Peyer's patch (tissue), 4 donors: ENCODE results near the gene TOB2. TPM values are rescaled to one million over a fixed set of nuclear protein-coding genes. Genes with fewer than 3 reads are reported as not detected.

Source experiments
- DNase-seq, 3 donors: peaks; one replicate each; pipeline ENCODE4 v3.0.0-alpha.2; 2017 to 2019
- H3K27ac ChIP-seq, 4 donors: fragments of 200-600 bp; sonication (generic); one replicate each; pipeline ENCODE4 v1.5.1; 2016 to 2019
- H3K27me3 ChIP-seq, 2 donors: fragments of 200-600 bp; sonication (generic); one replicate each; pipeline ENCODE4 v1.5.1; 2019
- H3K36me3 ChIP-seq, 3 donors: fragments of 200-600 bp; sonication (generic); one replicate each; pipeline ENCODE4 v1.5.1; 2016 to 2019
- H3K4me1 ChIP-seq, 4 donors: fragments of 200-600 bp; sonication (generic); one replicate each; pipeline ENCODE4 v1.5.1; 2016 to 2019
- H3K4me3 ChIP-seq, 4 donors: fragments of 200-600 bp; sonication (generic); 1 replicate in 3 of 4; 2 replicates in 1 of 4; pipeline ENCODE4 v1.5.1; 2016 to 2019; ENCODE audit warnings: mild to moderate bottlenecking in 1 of 4
- H3K9me3 ChIP-seq, 4 donors: fragments of 200-600 bp; sonication (generic); one replicate each; pipeline ENCODE4 v1.5.1; 2016 to 2019; ENCODE audit warnings: mild to moderate bottlenecking in 1 of 4
- CTCF ChIP-seq, 6 experiments: fragments of 450-650 bp in 4 of 6; fragments of 200-600 bp in 2 of 6; sonication (generic) in 1 of 6; IDR thresholded peaks; one replicate each; pipeline ENCODE4 v1.5.1; 2017 to 2019; ENCODE audit warnings: antibody characterized with exemption in 6 of 6, mild to moderate bottlenecking in 3 of 6, moderate library complexity in 1 of 6
- POLR2A ChIP-seq, 2 donors: fragments of 450-650 bp; IDR thresholded peaks; one replicate each; pipeline ENCODE4 v1.5.1; 2017; ENCODE audit warnings: antibody characterized with exemption in 2 of 2, mild to moderate bottlenecking in 2 of 2, moderate library complexity in 2 of 2
- total RNA-seq, 4 donors: library from RNA; depleted of rRNA; stranded (reverse); fragments of >200 nt; gene quantifications; one replicate each; pipeline ENCODE4 v1.1.0, GENCODE V29; 2016

The TOB2 gene, protein sequence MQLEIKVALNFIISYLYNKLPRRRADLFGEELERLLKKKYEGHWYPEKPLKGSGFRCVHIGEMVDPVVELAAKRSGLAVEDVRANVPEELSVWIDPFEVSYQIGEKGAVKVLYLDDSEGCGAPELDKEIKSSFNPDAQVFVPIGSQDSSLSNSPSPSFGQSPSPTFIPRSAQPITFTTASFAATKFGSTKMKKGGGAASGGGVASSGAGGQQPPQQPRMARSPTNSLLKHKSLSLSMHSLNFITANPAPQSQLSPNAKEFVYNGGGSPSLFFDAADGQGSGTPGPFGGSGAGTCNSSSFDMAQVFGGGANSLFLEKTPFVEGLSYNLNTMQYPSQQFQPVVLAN
- 10 to 100 TPM; 18.2 to 78.6 (median 74.4) TPM for total RNA-seq

DNA sequence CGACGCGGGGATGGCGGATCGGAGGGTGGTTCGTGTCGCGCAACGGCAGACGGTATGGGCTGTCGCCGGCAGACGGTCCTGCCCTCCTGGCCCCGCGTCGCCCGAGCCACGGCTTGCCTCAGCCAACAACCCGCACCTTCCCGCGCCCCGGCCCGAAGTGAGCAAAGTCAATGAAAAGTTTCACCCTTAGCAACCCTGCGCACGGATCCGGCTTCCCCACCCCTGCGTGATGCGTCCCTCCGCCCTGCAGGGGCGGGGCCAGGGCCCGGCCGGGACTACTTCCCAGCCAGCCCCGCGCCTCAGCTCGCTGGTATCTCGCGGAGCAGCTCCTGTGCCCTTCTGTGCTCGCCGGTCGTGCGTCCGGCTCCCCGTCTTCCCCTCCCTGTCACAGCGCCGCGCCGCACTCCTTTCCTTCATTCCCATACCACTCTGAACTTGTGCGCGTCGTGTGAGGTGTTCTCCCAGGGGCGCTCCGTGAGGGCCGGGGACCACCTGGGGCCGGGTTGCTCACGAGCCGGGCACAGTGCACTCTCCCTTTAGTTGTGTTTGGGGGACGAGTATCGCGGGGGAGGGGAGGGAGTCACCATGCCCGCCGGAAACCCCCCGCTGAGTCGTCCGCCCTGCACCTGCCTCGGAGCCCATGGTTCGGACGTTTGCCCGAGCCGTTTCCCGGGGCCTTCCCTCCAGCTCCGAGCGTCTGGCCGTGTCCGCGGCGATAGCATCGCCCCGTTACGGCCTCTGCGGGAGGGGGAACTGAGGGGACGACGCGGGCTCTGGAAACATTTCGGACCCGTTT, at the start of gene TOB2:
TOB2 (minus strand) TSS at position 163 of the 796 bp plus-strand sequence. CDS start 9,456 bp downstream, outside the sequence.
- peak within 1 kb of the TSS; percentile 98 to 100 (median 99) for H3K27ac ChIP-seq
- H3K4me1 ChIP-seq, result peaks cover 0 to 16% (median 4%) of the 10 kb centered on the region in 4 donors
- H3K27me3 ChIP-seq, result no peaks in the 10 kb centered on the region
- DNase-seq, result peak; percentile 95 to 98 (median 97)
- peak within 1 kb of the TSS; percentile 75 to 89 (median 84) for H3K4me3 ChIP-seq
- no peaks in the 10 kb centered on the region for H3K9me3 ChIP-seq
- H3K36me3 ChIP-seq, result peaks cover 0 to 8% (median 0%) of the 10 kb centered on the region in 3 donors
- peak in 1 of 6 experiments; percentile 20 for TF ChIP-seq CTCF (IDR thresholded peaks at IDR 0.05)
- TF ChIP-seq POLR2A (IDR thresholded peaks at IDR 0.05), result peak; percentile 99 to 100

DNA sequence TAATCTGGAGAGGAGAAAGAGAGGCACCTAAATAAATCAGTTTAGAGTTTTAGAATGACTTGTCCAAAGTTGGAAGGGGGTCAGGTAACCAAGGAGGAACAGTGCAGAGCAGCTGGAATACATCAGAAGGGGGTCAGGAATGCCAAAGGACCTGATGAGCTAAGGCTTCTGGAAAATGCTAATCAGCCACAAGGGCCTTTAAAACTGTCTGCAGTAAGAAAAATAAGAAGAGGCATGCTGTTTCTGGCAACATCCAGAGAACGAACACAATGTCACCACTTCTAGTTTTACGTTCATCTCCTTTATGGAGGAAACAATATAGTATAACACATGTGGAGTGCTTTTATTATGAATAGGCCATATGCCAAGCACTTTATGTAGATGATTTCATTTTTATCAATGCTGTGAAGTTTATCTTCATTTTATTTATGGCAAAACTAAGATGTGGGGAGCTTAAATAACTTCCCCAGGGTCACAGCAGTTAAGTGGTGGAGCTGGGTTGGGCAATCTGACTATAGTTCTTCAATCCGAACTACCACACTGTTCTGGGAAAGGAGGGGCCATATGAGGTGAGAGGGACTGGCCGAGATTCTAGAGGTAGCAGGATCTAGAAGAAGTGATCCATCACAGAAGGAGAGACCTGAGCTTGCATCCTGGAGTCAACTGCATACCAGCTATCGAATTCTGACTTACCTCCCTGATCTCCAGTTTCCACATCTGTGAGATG, 44.9 kb upstream of the TOB2 start:
- Histone ChIP-seq H3K9me3 (no peaks in the 10 kb centered on the region), H3K4me3 (no peak overlapping the region), H3K4me1 (peaks cover 0 to 68% (median 4%) of the 10 kb centered on the region in 4 donors), H3K27me3 (no peaks in the 10 kb centered on the region), H3K27ac (peak overlapping the region in 2 of 4 donors; percentile 31 to 68), H3K36me3 (peaks cover 0 to 41% (median 0%) of the 10 kb centered on the region in 3 donors)
- no peak for DNase-seq
- TF ChIP-seq CTCF (IDR thresholded peaks at IDR 0.05) (no peak), POLR2A (IDR thresholded peaks at IDR 0.05) (no peak)

DNA sequence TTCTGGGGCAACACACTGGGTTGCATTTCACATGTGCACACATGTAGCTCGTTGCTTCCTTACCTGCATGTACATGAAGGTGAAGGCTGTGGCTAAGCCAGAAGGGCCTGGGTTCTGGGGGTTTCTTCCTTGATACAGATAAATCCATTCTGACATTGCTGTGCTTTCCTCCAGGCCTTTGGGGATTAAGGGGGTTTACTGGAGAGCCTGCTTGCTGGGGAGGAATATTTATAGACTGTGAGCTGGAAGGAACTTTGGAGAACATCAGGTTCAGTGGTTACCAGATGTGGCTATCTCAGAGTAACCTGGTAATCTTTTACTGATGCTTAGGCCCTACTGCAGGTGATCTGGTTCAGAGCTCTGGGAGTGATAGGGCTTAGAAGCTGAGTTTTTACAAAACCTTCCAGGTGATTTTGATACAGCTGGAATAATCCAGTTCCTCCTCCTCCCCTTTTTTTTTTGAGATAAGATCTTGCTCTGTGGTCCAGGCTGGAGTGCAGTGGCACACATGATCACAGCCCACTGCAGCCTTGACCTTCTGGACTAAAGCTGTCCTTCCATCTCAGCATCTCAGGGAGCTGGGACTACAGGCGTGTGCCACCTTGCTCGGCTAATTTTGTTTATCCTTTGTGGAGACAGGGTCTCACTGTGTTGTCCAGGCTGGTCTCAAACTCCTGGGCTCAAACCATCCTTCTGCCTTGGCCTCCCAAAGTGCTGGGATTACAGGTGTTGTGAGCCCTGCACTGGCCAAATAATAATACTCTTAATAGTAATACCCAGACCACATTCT, 42.2 kb upstream of the TOB2 start:
- peak in 1 of 3 donors; percentile 20 for DNase-seq
- TF ChIP-seq CTCF (IDR thresholded peaks at IDR 0.05) (no peak), POLR2A (IDR thresholded peaks at IDR 0.05) (no peak)
- Histone ChIP-seq H3K9me3 (no peaks in the 10 kb centered on the region), H3K4me1 (peaks cover 0 to 81% (median 4%) of the 10 kb centered on the region in 4 donors), H3K36me3 (peaks cover 0 to 26% (median 0%) of the 10 kb centered on the region in 3 donors), H3K27ac (peak overlapping the region in 3 of 4 donors; percentile 21 to 83 (median 72)), H3K27me3 (no peaks in the 10 kb centered on the region), H3K4me3 (no peak overlapping the region)

GRCh38 chr22:41488076-41488475, 41.5 kb upstream of the TOB2 start:
- peak in 1 of 3 donors; percentile 37 for DNase-seq
- TF ChIP-seq CTCF (IDR thresholded peaks at IDR 0.05), result no peak
- no peak for TF ChIP-seq POLR2A (IDR thresholded peaks at IDR 0.05)
- H3K27me3 ChIP-seq, result no peaks in the 10 kb centered on the region
- no peak overlapping the region for H3K4me3 ChIP-seq
- H3K9me3 ChIP-seq, result no peaks in the 10 kb centered on the region
- H3K27ac ChIP-seq, result peak overlapping the region in 3 of 4 donors; percentile 21 to 83 (median 72)
- peaks cover 0 to 81% (median 4%) of the 10 kb centered on the region in 4 donors for H3K4me1 ChIP-seq
- peaks cover 0 to 19% (median 0%) of the 10 kb centered on the region in 3 donors for H3K36me3 ChIP-seq
